ACHN (cell line): ENCODE data around the gene ACOT7.
A peak's percentile ranks its signal among the peaks of the same experiment; 100 is the strongest.
"Not testable (repeated sequence)": the region's sequence is repeated elsewhere in the genome, so short reads cannot be mapped to it uniquely, and the experiment has no call there.

Source experiments
- DNase-seq: peaks from one replicate; pipeline ENCODE4 v3.0.0-alpha.2; 2015
- in situ Hi-C: cut with HindIII; loops from 2 replicates; pipeline ENCODE4 v1.10.0; 2017; ENCODE audit warnings: low sequenced_read_pairs, low pct_ligation_motif_present, low pct_unique_long_range_greater_than_20kb

The ACOT7 gene

DNA sequence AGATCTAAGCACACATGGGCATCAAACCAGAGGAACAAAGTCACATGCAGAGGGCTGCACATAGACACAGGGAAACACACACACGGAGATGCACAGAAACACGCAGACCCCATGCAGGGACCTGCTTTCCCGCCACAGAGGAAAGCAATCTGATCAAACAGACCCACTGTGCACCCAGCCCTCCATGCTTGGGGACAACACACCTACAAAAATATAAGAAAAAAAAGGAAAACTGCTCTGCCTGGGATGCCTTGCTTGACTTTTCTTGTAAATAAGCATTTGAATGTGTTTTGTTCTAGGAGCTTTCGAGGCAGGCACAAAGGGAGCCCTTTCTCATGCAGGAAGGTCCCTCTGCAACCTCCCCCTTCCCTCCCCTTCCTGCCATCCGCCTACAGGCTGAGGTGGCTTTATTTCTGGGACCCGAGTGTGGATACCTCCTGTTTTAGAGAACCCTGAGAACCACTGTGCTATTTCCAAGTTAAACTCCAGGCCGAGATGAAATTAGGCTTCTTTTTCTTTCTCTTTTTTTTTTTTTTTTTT, 154.3 kb downstream of the ACOT7 start:
- no peak for DNase-seq
- in situ Hi-C loops: no loop called here

DNA sequence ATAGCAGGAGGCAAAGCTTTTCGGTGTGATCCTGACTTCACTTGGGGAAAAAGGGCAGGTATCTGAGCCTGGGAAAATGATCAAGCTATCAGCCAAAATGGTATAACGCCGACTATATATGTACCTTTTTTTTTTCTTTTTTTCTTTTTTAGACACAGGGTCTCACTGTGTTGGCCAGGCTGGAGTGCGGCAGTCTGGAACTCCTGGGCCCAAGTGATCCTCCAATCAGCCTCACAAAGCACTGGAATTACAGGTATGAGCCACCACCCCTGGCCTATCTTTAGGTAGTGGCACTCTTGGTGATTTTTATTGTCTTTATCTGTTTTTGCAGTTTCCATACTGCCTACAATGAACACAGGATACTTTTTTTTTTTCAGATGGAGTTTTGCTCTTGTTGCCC, 156.5 kb downstream of the ACOT7 start:
- in situ Hi-C loops: no loop called here
- DNase-seq: no peak

GRCh38 chr1:6235296-6235677, 158.3 kb downstream of the ACOT7 start:
- DNase-seq: no peak

DNA sequence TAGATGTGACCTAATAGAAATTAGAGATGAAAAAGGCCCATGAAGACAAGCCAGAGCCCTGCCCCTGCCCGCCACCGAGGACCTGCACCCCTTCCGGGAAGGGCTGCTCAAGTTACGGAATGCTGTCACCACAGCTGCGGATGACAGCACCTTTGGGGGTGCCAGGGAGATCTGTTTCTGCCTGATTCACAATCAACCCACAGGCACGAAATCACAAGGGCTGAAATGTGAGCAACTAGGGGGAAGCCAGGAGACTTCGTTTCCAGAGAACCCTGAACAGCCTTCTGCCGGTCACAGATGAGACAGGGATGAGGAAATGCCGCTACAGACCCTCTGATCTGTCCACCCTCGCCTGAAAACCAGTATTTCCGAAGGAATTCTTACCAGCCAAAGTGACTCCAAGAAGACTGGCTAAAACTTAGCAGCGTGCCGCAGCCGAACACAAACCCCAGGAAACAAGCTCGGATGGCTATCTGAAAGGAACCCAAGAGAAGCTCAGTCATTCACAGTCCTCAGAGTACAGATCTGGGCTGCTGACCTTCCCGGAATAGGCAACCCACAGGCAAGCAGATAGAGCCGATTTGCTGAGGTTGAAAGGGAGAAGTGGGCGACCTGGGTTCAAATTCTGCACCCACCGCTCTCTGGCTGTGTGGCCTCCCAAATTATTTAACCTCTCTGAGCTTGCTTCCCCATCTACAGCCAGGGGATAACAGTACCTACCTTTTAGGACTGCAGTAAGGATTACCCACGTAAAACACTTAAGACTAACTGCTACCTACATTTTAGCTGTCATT, 158.9 kb downstream of the ACOT7 start:
- in situ Hi-C loops: no loop called here
- no peak for DNase-seq

More at GRCh38 chr1:6235296-6235677, 158.3 kb downstream of the ACOT7 start:
- in situ Hi-C loops: no loop called here

DNA sequence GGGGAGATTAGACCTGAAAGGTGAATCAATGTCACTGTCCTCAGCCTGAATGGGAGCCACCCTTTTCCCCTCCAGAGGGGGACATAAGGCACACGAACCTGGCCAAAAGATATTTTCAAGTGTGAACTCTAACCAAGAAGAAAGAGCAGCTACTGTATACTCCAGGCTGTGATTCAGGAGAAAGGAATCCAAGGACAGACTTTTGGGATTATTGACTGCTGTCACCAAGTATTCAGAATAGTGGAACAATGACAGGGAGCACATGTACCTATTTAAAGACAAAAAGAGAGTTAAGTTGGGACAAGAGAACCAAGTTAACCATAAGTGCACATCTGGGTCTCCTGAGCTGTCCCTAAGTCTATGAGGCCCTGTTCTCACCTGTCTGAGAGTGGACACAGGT, 160.2 kb downstream of the ACOT7 start:
- in situ Hi-C loops: no loop called here
- no peak for DNase-seq

DNA sequence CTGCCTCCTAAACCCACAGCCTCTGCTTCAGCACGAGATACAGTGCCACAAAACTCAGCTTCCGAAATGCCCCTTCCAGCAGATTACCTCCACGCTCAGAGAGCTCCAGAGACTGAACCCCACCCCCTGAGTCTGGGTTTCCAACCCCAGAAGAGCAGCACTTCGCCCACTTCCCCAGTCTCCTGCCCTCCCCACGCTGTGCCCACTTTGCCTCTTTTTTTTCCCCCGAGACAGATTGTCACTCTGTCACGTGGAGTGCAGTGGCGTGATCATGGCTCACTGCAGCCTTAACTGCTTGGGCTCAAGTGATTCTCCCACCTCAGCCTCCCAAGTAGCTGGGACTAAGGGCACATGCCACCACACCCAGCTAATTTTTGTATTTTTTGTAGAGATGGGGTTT, 167.9 kb downstream of the ACOT7 start:
- DNase-seq: no peak
- in situ Hi-C loops: no loop called here

- in situ Hi-C loops: no loop called here
- peak; percentile 24 for DNase-seq
Observed at GRCh38 chr1:6224718-6225117, 168.8 kb downstream of the ACOT7 start.

DNA sequence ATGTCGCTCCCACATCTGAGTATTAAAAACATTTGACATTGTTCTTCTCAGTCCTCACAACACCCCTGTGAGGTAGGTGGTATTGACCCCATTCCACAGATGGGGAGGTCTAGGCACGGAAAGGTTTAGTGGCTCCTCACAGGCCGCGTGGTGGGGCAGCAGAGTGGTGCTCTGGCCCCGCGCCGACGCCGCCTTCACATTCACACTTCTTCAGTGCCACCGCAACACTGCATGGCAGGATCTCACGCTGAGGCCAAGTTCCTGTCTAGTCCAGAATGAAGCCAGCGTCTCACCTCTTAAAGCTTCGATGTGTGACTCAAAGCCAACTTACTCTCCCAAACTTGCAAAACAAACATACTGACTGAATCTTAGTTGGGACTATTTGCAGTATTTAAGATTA, 169.9 kb downstream of the ACOT7 start:
- DNase-seq: no peak
- in situ Hi-C loops: no loop called here

DNA sequence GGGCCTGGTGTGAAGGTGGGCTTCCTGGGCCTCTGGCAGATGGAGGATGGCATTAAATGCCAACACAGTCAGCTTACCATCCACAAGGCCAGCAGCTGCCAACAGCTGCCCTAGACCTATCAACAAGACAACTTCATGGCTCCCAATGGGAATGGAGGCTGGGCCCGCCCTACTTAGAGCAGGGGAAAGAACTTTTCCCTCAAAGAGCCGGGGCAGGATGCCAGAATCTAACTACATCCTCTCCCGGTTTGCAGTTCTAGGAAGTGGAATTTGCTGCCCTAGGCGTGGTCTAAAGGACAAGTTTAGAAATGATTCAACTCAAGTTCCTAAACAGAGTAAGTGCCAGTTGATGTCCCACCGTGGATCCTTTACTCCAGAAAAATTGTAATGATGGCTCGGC, 170.9 kb downstream of the ACOT7 start:
- in situ Hi-C loops: no loop called here
- DNase-seq: no peak

GRCh38 chr1:6221210-6221784, 172.3 kb downstream of the ACOT7 start:
- no peak for DNase-seq
- in situ Hi-C loops: no loop called here

GRCh38 chr1:6220236-6220635, 173.3 kb downstream of the ACOT7 start:
- DNase-seq: no peak

DNA sequence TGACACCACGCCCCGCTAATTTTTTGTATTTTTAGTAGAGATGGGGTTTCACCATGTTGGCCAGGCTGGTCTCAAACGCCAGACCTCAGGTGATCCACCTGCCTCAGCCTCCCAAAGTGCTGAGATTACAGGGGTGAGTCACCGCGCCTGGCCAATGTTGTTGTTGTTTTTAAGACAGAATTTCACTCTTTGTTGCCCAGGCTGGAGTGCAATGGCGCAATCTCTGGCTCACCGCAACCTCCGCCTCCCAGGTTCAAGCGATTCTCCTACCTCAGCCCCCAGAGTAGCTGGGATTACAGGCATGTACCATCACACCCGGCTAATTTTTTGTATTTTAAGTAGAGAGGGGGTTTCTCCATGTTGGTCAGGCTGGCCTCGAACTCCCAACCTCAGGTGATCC, 173.9 kb downstream of the ACOT7 start:
- in situ Hi-C loops, DNase-seq: not testable (repeated sequence)

More at GRCh38 chr1:6220236-6220635, 173.3 kb downstream of the ACOT7 start:
- in situ Hi-C loops: no loop called here

- in situ Hi-C loops: no loop called here
Observed at GRCh38 chr1:6218375-6219164, 175.0 kb downstream of the ACOT7 start.

More at GRCh38 chr1:6218375-6219164, 175.0 kb downstream of the ACOT7 start:
- DNase-seq: no peak
